Measurements from ENCODE around the gene ARL4C.

The ARL4C gene

DNA sequence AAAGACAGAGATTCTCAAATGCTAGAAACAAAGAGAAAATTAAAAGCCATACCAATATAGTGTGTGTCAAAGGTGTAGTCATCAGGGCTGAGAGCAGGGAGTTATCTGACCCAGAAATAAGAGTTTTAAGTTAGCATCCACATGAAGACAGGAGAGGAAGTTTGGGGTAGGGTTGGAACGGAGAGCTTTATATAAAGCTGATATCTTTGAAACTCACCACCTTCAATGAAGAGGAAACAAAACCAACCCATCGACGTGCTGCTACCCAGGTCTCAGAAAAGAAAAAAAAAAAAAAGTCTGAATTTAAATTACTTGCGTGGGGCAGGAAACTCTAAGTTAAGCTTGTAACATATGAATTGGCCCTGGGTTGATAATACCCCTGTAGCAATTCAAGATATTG is 42.4 kb downstream of the ARL4C start:
- TF ChIP-seq, protein P1, sequence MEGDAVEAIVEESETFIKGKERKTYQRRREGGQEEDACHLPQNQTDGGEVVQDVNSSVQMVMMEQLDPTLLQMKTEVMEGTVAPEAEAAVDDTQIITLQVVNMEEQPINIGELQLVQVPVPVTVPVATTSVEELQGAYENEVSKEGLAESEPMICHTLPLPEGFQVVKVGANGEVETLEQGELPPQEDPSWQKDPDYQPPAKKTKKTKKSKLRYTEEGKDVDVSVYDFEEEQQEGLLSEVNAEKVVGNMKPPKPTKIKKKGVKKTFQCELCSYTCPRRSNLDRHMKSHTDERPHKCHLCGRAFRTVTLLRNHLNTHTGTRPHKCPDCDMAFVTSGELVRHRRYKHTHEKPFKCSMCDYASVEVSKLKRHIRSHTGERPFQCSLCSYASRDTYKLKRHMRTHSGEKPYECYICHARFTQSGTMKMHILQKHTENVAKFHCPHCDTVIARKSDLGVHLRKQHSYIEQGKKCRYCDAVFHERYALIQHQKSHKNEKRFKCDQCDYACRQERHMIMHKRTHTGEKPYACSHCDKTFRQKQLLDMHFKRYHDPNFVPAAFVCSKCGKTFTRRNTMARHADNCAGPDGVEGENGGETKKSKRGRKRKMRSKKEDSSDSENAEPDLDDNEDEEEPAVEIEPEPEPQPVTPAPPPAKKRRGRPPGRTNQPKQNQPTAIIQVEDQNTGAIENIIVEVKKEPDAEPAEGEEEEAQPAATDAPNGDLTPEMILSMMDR (IDR thresholded peaks at IDR 0.05; ENCODE audit: insufficient read depth, low read depth, low read length, missing control alignments): no peak
- DNase-seq (ENCODE audit: low read depth): no peak

DNA sequence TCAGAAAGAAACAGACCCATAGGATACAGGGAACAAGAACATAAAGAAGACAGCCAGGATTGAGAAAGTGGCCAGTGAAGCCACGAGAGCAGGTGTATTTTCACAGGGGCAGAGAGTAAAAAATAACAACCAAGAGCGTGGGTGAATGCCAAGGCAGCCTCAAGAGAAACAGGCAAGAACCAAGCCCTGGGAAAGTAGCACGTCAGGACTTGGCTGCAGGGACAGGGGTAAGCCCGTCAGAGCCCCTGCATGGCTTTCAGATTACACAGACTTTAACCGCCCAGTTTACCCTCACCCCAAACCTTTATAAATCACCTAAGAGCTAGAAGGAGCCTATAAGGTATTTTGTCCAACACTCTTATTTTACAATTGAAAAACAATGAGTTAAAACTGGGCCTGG is 43.7 kb downstream of the ARL4C start:
- DNase-seq (ENCODE audit: low read depth): peak; percentile 60
- TF ChIP-seq, protein P1 (IDR thresholded peaks at IDR 0.05; ENCODE audit: insufficient read depth, low read depth, low read length, missing control alignments): no peak
- no peak overlapping the region for H3K4me3 ChIP-seq (ENCODE audit: low read length)

More for the DNA sequence above, 42.4 kb downstream of the ARL4C start:
- no peak overlapping the region for H3K4me3 ChIP-seq (ENCODE audit: low read length)

- TF ChIP-seq, protein P1 (IDR thresholded peaks at IDR 0.05; ENCODE audit: insufficient read depth, low read depth, low read length, missing control alignments): no peak
- H3K4me3 ChIP-seq (ENCODE audit: low read length): no peak overlapping the region
- peak; percentile 75 for DNase-seq (ENCODE audit: low read depth)
Observed at GRCh38 chr2:234451852-234452625, 44.8 kb downstream of the ARL4C start.

- TF ChIP-seq, protein P1 (IDR thresholded peaks at IDR 0.05; ENCODE audit: insufficient read depth, low read depth, low read length, missing control alignments): no peak
- H3K4me3 ChIP-seq (ENCODE audit: low read length): no peak overlapping the region
- no peak for DNase-seq (ENCODE audit: low read depth)
Observed at GRCh38 chr2:234451242-234451641, 45.6 kb downstream of the ARL4C start.

DNA sequence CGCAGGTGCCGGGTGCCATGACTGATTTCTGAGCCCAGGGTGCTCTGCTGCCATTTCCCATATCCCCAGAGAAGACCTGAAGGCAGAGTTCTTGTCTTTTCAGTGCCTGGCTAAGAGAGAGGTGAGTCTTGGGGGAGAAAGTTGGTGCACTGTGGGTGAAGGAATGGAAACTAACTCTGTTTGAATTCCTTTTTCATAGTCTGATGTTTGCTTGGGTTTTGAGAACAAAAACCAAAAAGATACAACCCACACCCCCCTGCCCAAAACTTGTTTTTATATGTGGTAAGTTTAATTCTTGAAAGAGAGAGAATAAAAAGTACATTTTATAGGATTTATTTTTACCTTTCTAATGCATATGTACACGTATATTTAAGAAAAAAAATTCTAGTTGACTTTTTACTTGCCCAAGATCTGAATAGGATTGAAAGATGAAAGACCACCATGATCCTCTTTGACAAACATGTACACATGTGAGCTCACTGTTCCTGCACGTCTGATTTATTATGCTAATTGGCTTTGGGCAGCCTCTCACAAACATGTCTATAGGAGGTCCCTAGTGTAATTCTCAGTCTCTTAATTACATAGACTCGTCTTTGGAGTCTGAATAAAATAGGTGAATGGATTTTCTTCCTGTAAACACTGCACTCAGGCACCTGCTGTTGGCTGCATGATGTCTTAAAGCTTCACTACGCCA is 46.3 kb downstream of the ARL4C start:
- no peak overlapping the region for H3K4me3 ChIP-seq (ENCODE audit: low read length)
- DNase-seq (ENCODE audit: low read depth): no peak
- TF ChIP-seq, protein P1 (IDR thresholded peaks at IDR 0.05; ENCODE audit: insufficient read depth, low read depth, low read length, missing control alignments): no peak

DNA sequence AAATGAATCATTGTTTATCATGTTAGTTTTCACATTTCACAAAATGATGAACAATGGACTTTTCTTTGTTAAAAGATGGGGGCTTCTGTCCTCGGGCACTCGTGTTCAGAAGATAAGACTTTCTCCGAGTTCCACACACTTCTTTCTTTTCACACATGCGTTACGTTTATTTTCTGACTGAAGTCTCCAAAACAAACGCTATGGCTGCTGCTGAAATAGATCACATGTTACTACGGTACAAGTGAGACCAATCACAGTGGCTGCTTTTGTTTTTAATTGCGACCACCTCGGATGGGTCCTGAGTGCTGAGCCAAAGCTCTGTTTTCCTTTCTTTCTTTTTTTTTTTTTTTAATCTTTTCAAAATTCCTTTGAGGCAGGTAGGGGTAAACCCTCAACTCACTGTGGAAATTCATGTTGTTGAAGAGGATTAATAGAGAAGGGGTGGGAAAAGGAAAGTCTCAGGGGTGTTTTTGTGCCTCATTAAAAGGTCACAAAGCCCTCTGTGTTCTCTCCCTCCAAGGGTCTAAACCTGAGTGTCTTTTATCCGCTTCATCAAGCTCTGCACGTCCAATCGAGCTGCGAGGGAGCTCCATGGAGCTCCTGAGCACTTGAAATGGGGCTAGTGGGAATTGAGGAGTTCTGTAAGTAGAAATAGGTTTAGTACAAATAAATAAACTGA is 48.2 kb downstream of the ARL4C start:
- no peak overlapping the region for H3K4me3 ChIP-seq (ENCODE audit: low read length)
- no peak for DNase-seq (ENCODE audit: low read depth)
- TF ChIP-seq, protein P1 (IDR thresholded peaks at IDR 0.05; ENCODE audit: insufficient read depth, low read depth, low read length, missing control alignments): no peak
